Amniotic epithelial cell (primary cell): ENCODE results near the gene ZEB1.

Experiments
- DNase-seq: peaks from one replicate; pipeline ENCODE4 v3.0.0-alpha.2; 2010; ENCODE audit warnings: low read depth

The ZEB1 gene

DNA sequence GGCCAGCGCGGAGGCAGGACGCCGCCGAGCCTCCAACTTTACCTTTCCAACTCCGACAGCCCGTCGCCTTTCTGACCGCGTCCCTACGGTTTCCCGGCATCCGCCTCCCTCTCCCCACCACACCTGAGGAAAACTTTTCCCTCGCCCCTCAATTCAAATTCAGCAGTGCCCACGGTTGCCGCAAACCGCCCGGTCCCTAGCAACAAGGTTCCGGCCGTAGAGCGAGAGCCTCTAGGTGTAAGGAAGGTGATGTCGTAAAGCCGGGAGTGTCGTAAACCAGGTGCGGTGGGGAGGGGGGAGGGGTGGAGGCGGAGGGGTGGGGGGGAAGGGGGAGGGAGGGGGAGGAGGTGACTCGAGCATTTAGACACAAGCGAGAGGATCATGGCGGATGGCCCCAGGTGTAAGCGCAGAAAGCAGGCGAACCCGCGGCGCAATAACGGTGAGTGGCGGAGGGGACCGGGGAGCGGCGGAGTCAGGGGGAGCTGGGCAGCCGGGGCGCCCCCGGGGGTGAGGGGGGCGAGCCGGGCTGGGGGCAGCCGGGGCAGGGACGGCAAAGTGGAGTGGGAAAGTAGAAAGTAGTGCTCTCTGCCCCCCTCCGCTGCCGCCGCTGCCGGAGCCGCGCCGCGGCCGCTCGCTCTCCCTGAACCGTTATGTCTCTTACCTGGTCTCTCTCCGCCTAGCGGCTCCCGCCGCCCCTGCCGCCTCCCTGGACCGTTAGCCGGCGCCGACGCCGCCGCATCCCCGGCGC, at the start of gene ZEB1:
Gene ZEB1, plus strand, starts transcription at position 363 of the 748 bp plus-strand sequence. Its CDS starts 19 bp downstream, at position 382.
- DNase-seq = peak; percentile 96

DNA sequence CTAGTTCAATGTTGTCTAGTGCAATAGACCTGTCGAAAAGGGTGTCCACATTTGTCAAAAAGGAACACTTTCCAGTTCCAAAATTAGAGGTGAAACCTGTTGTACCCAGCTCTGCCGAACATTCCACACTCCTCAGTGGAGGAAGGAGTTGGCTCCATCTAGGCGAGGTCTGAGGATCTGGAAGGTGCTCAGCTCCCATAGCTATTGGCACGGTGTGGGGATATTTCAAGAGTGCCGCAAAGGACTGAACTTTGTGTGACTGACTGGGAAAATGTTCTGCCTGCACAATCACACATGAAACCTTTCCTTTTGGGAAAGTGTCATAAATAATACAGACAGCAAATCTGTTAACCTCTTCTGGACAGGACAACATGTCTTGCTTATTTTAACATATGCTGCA, 48.1 kb upstream of the ZEB1 start:
- DNase-seq = no peak

DNA sequence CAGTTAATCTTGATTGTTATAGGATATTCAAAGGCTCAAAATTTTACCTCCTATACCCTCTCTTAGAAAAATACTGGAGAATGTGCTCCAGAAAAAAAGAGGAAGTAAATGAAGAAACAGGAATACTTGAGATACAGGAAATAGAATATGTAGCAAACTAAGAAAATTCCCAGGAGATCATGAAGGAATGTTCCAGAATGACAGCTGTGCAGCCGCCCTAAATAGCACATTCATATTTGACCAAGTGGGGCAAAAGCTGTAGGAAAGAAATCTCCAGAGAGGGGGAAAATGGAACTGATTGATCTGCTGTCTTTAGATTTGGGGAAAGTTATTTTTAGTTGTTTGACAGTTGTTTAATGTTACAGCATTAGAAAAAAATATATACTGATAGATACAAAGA, 46.2 kb upstream of the ZEB1 start:
- no peak for DNase-seq

DNA sequence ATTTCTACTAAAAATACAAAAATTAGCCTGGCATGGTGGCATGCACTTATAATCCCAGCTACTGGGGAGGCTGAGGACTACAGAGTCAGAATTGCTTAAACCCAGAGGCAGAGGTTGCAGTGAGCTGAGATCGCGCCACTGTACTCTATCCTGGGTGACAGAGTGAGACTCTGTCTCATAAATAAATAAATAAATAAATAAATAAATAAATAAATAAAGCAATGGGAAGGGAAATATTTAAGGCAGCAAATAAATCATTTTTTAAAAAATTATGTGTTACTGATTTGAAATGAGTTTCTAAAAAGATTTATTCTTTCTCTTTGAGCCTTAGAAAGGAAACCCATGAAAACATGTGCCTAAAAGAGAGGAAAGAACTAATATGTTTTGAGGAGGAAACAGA, 45.2 kb upstream of the ZEB1 start:
- DNase-seq = no peak

DNA sequence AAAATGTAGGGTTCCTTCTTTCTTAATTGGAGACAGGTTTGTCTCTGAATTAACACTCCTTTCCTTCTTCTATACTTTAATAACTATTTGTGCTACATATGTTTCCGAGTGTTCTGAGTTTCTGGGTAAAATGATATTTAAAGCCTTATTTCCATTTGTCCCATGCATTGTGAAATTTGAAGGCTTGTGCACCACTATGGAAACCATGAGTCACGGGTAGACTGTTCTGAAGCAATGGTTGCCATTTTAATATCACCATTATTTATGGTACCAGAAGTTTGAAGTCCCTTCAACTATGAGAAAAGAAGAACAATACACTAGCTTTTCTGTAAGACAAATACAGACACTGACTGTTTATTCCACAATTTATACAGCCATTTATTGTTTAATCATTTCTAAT, 44.7 kb upstream of the ZEB1 start:
- DNase-seq = peak; percentile 60

DNA sequence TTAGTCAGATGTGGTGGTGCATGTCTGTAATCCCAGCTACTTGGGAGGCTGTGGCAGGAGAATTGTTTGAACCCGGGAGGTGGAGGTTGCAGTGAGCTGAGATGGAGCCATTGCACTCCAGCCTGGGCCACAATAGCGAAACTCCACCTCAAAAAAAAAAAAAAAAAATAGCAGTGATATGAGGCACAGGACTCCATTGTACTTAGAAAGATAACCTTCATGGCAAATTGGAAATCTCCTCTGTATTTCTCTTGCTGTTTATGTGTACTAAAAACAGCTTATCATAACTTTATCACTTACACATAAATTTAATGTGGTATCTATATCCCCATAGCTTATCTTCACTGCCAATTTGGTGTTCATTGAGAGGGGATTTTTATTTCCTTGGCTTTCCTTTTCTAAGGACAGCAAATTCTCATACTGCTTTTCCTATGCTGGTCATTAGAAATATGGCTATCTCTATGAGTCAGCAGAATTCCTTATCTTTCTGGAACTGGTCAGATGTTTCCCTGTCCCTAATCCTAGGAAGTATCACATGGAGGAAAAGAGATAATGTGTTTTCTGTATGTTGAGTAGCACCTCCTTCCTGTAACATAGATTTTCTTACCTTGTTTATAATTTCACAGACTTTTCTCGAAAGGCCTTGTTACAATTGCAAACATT, 40.6 kb upstream of the ZEB1 start:
- DNase-seq = peak; percentile 71

DNA sequence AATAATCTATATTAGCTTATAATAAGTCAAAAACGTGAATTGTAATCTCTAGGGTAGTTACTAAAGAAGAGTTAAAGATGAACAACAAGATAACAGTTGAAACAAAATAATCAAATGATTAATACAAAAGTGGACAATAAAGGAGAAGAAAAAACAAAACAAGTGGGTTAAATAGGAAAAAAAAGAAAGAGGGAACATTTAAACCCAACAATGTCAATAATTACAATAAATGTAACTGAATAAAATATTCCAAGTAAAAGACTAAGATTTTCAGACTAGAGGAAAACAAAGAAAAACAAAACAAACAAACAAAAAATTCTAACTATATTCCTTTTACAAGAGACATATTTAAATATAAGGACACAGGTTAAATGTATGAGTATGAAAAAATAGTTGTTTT, 38.0 kb upstream of the ZEB1 start:
- no peak for DNase-seq

DNA sequence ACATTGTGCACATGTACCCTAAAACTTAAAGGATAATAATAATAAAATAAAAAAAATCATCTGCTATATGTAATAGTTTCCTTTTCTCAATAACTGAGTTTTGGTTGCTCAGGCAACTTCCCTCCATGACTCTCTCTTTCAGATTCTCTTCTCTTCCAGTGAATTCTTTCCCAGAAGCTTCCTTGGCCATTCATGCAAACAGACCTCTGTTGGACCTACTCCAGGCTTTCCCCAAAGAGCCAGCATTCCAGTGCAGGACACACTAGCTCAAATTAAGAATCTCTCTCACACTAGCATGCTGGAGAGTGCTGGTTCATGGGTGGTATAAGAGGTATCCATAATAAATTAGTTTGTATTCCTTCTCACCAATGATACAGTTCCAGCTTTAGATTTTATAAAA, 31.0 kb upstream of the ZEB1 start:
- no peak for DNase-seq

DNA sequence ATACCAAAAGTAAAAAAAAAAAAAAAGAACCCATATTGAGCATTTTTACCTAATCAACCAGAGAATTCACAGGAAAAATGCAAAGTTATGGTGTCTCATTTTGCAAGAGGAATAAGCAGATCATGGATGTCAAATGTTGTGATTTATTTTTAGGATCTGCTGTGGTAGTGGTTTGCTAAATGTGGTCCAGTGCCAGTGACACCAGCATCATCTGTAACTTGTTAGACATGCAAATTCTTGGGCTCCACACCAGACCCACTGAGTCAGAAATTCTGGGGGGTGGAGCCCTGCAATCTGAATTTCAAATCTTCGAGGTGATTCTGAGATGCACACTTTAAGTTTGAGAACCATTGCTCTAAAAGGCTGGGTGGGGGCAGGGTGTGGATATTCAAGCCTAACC, 30.1 kb upstream of the ZEB1 start:
- peak; percentile 43 for DNase-seq

DNA sequence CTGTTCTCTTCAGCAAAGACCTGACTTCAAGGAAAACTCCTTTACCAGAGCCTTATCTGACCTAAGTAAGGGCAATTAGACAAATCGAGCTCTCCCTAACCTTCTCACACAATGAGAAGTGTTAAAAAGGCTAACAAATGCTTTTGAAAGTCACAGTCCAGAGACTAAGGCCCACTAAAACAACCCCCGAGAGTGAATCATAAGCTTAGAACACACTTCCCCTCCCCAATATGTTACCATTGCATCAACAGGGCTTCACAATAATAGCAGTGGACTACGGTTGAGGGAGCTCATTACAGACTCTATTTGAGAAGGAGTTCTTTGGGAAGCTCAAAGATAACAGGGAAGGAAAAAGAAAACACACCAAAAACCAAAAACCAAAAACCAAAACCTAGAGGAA, 28.6 kb upstream of the ZEB1 start:
- no peak for DNase-seq

DNA sequence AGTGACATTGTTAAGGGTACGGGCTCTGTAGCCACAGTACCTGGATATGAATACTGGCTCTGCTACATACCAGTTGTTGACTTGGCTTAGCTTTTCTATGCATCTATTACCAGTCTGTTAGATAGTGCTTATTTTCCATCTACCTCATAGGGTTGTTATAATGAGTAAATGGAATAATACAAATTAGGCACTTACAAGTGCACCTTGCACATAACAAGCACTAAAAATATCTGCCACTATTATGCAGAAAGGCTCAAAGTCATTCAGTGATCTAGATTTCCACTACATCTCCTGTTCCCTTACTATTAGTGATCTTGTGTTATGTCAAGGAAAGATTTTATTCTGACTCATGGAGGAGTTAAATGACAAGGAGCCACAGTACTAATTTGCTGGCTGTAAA, 27.9 kb upstream of the ZEB1 start:
- no peak for DNase-seq

DNA sequence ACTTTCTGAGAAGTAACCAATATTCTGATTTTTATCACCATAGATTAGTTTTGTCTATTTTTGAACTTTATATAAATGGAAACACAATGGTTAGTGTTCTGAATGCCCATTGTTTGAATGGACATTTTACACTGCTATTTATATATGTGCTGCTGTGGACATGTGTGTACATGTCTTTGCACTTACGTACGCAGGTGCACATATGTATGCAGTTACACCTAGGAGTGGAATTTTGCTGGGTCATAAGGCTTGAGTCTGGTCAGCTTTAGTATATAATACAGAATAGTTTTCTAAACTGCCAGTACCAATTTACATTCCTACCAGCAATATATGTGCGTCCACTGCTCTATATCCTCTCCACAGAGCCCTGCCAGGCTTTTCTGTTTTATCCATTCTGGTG, 24.5 kb upstream of the ZEB1 start:
- no peak for DNase-seq

DNA sequence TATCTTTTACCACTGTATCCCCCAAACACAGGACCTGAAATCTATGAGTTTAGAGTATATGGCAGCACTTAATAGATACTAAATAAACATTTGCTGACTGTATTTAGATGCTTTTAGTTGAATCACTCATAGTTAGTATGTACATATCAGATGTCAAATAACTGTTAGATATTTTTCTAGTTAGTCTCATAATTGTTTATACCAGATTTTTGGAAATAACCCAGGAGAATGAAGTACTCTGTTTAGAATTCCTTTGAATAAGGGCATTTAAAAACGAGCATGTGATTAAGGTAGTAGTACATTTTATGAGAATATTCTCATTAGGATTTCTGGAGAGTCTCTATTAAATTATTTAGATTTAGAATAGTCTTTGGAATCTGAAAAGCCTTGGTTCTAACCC, 22.3 kb upstream of the ZEB1 start:
- DNase-seq = no peak

DNA sequence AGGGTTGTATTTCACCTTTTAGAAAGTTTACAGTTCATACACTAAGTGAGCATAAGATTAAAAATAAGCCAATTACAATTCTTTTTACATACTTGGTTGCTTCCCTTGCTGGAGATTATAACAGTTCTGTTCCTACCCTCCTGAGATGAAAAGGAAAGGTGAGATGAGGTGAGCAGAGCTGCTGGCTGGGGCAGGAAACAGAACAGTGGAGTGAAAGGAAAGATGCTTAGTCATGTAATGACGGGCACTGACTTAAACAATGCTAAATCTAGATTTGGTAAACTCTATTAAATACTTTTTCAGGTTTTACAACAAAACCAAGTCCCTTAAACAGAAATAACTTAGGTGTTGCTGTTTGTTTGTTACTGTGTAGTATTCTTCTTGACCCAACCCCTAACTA, 19.9 kb upstream of the ZEB1 start:
- DNase-seq = no peak

DNA sequence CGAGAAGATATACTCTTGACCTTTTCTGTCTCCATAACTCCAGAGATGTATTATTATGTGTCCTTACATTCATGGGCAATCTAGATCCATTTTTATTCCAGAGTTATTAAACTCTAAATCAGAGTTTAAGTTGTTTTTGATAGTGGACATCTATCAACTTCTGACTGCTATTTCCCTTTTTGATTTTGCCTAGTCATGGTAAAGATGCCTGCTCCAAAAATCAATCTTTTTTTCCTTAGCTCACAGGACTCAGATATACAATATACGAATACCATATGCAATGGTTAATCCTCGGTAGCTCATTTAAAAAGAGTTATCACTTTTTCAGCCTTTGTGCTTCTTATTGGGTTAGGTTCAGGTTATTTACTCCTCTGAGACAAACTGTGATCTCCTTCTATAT, 15.8 kb upstream of the ZEB1 start:
- DNase-seq = no peak

DNA sequence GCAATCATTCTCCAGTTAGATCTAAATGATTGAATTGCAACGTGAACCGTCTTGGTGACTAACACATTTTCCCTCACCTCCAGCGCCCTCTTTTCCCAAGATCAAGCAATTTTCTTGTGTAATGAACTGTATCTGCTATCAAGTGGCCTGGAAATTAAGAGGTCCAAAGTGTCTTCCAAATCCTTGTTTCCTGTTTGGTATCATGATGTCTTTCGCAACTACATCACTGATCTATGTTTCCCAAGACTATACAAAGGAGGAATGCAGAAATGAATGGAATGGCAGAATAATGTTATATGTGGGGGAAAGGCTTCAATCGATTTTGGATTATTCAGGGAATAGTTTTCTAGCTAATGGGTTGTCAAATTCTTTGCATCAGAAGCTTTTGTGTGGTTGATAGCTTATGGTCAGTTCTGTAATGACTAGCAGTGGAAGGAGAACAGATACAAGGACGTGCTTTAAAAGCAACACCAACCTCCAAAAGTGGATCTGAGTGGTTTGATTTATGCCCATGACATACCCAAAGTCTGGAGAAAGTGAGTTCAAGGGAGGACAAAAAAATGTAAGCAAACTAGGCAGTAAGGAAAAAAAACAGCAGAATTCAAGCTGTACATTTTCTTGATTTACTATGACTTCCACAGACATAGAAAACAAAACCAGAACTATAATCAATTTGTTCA, 14.6 kb upstream of the ZEB1 start:
- DNase-seq = peak; percentile 92

DNA sequence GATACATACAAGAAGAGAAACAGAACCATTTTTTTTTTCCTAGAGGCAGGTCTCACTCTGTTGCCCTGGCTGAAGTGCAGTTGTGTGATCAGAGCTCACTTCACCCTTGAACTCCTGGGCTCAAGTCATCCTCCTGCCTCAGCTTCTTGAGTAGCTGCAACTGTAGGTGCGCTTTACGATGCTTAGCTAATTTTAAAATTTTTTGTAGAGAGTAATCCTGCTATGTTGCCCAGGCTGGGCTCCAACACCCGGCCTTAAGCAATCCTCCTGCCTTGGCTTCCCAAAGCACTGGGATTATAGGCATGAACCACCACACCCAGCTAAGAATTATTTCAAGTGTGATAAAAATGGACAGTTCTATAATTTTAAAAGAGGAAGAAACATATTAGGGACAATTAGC, 5.6 kb upstream of the ZEB1 start:
- no peak for DNase-seq

DNA sequence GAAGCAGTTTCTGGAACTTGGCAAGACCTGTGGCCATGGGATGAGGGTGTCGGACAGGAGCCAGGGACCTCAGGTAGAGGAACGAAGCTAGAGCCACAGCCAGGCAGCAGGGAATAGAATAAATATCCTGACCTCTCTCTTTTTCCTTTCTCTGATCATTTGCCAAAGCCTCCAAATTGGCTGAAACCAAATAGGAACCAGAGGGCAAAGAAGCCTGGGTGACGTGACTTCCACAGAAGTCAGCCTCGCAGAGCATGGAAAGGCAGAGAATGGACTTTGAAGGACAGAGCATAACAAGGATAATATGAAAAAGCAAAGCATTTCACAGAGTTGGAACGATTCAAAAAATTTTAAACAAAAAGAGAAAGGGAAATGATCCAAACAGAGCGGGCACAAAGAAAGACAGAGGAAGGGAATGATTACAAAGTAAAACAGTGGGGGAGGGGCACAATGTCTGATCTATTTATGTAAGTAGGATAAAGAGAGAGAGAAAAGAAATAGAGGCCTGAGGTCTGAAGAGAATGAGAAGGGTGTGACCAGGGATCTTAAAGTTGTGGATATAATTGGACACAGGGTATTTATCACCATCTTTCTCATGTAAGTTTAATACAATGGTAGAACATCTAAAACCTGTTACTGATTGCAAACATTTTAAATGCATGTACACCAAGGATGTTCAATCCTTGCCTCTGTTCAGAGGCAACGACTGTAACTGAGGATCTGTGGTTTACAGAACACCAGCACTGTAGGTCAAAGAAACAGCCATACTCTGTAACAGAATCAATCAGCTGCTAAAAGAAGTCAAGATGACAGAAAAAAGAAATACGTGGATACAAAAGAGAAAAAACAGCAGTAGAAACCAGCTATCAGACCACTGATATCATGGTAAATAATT, 4.5 kb upstream of the ZEB1 start:
- no peak for DNase-seq

DNA sequence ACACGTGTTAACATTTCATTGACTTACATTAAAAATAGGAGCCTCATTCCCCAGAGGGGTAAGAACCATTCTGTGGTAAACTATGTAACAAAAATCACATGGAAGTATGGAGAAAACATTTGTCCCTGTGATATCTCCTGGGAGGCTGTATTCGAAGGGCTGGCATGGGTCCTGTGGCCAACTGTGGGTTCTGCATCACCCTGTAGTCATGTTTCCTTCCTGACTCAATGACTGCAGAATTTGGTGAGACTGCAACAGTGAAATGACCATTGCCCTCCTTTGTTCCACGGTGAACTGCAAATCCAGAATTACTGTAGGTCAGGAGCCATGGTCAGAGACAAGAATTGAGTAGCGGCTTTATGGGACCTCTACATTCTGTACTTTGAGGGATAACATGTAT, 3.6 kb upstream of the ZEB1 start:
- DNase-seq = peak; percentile 54

DNA sequence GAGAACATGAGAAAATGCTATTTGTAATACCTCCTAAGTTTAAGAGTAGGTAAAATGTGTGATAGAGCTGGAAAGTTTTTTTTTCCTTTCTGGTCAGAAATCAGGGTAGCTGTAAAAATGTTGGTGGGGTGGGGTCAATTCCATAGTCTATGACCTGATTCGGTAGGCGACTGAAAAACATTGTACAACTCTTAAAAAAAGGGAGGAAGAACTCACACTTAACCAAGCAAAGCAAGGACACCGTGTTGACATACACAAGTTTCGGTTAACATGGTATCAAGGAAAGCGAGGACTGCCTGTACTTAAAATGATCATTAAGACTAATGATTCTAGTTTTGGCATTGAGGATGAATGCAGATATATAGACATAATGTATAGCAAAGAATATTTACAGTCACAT, 1.8 kb upstream of the ZEB1 start:
- DNase-seq = no peak

DNA sequence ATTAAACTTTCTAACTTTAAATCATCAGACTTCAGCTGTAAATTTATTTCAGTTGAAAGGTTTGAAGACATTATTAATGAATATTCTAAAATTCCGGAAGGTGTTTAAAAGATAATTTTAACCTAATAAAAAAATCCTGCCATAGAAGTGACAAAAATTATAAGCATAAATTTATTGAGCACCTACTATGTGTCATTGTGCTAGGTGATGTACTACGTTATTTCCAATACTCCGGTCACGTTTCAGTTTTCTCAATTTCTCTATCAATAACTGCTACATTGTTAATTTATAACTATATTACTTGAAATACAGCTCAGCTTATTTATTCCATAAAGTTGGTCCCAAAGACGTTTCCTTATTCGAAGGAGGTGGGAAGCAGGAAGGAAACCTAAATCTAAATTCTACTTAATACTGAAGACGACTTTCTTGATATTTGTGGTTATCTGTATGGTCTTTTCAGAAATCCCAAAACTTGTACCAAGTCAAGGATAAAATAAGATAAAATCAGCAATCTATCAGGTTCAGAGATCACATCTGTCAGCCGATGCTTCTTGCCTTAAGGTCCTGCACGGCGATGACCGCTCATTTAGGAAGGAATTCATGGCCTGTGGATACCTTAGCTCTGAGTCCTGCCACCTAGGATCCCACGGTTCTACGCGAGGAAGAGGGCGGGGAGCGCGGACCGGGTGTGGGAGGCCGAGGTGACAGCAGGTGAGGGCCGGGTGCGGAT, 1.2 kb upstream of the ZEB1 start:
- no peak for DNase-seq

DNA sequence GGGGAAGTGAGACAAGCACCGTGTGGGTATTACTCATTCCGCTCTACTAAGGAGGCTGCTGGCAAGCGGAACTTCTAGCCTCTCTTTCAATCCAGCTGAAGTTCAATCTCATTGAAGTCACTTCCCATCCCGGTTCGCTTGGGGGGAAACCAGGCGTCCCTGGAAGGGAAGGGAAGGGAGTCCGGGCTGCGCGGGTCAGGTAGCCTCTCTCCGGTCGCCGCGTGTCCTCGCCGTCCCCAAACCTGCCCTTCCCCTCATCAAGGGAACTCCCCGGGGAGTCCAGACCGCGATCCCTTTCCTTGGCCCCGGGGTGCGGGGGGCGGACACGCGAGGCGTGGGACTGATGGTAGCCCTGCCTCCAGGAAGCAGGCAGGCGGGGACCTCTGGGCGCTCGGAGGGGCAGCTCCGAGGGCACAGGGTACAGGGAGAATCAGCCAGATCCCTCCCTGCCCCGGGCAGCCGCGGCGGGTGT, 598 bp upstream of the ZEB1 start:
- peak; percentile 78 for DNase-seq
